Colonic mucosa (tissue), 4 donors: Measurements from ENCODE around the gene MITF. TPM values are rescaled to one million over a fixed set of nuclear protein-coding genes. Genes with fewer than 3 reads are reported as not detected.

ENCODE experiments used
- DNase-seq: peaks from one replicate; pipeline ENCODE4 v3.0.0-alpha.2; 2020
- H3K27ac ChIP-seq: fragments of 200-600 bp; one replicate; pipeline ENCODE4 v1.8.0; 2021
- H3K27me3 ChIP-seq: fragments of 200-600 bp; one replicate; pipeline ENCODE4 v1.8.0; 2021
- H3K36me3 ChIP-seq: fragments of 200-600 bp; one replicate; pipeline ENCODE4 v1.8.0; 2021
- H3K4me1 ChIP-seq: fragments of 200-600 bp; one replicate; pipeline ENCODE4 v1.8.0; 2021; ENCODE audit warnings: mild to moderate bottlenecking
- H3K4me3 ChIP-seq: fragments of 200-600 bp; one replicate; pipeline ENCODE4 v1.8.0; 2021
- H3K9ac ChIP-seq, 2 donors: one replicate each; pipeline ENCODE4 v1.7.0; 2013; ENCODE audit warnings: control low read depth in 2 of 2, low read depth in 2 of 2, low read length in 2 of 2
- H3K9me3 ChIP-seq: fragments of 200-600 bp; one replicate; pipeline ENCODE4 v1.8.0; 2021
- CTCF ChIP-seq: fragments of 200-600 bp; IDR thresholded peaks from one replicate; pipeline ENCODE4 v1.8.0; 2022; ENCODE audit warnings: antibody characterized with exemption, mild to moderate bottlenecking
- intact Hi-C: fragments of 100-400 bp; cut with DNase I; formaldehyde crosslinking; loops from one replicate; pipeline ENCODE4 v1.14.1; 2022
- total RNA-seq, 2 donors: library from RNA; stranded (reverse); fragmentation: NEBNext Ultra II Directional in 1 of 2; extraction: Animal tissue kit (Norgen Biotek cat#: 25700) in 1 of 2; gene quantifications; one replicate each; pipeline ENCODE4 v1.2.1, GENCODE V29; 2021
- donor health status: healthy.
- donor health status: DM: no; HTN: no; CAD: no.
- donor health status: DM: no; HTN: no; CAD: no.

MITF gene, protein sequence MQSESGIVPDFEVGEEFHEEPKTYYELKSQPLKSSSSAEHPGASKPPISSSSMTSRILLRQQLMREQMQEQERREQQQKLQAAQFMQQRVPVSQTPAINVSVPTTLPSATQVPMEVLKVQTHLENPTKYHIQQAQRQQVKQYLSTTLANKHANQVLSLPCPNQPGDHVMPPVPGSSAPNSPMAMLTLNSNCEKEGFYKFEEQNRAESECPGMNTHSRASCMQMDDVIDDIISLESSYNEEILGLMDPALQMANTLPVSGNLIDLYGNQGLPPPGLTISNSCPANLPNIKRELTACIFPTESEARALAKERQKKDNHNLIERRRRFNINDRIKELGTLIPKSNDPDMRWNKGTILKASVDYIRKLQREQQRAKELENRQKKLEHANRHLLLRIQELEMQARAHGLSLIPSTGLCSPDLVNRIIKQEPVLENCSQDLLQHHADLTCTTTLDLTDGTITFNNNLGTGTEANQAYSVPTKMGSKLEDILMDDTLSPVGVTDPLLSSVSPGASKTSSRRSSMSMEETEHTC
- total RNA-seq = 1 to 10 TPM; 2.9 to 5.8 TPM

DNA sequence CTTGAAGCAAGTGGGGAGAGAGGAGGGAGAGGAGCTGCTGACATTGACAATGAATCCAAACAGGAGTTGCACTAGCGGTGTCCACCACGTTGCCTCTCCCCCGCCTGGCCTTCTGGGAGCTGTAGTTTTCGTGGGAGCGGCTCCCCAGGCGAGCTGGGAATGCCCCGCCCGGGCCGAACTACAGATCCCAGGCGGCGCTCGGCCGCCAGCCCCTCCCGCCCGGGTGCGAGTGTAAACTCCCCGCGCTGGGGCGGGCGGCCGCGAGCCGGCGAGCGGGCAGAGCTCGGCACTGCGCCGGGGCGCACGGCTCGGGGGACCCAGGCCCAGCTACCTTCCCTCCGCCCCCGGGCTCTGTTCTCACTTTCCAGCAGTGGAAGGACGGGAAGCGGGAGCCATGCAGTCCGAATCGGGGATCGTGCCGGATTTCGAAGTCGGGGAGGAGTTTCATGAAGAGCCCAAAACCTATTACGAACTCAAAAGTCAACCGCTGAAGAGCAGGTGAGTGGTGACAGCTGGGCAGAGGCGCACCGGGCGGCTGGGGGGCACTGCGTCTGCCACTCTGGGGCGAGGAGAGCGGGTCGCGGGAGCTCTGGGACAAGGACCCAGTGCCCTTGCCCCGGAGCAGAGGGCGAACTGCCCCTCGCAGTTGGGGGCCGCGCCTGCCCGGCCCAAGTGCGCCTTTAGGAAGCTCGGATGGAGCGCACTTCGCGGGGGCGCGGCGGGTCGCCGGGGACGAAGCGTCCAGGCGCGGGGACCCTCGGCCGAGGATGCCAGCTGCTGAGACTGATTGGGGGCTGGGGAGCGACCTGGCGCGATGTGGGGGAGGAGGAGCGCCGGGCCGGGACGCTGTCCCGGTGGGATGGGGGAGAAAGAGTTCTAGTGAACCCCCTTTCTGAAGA lies at the start of gene MITF:
Gene MITF, plus strand, starts transcription at position 261 of the 899 bp plus-strand sequence. Its CDS starts 134 bp downstream, at position 395.
- H3K9ac ChIP-seq = peak within 1 kb of the TSS; percentile 71 to 85
- intact Hi-C loops = no loop called here
- peak within 1 kb of the TSS; percentile 78 for H3K4me3 ChIP-seq
- H3K9me3 ChIP-seq = no peaks in the 10 kb centered on the region
- DNase-seq = peak; percentile 95
- H3K4me1 ChIP-seq = no peaks in the 10 kb centered on the region
- H3K36me3 ChIP-seq = no peaks in the 10 kb centered on the region
- peak within 1 kb of the TSS; percentile 62 for H3K27ac ChIP-seq
- TF ChIP-seq CTCF = no peak
- no peaks in the 10 kb centered on the region for H3K27me3 ChIP-seq

GRCh38 chr3:69691860-69692259 lies 47.4 kb upstream of the MITF start:
- intact Hi-C loops = loop anchor here (5.0 to 10.0 kb wide), 3 partner anchors 100 to 255 kb away; no protein-coding TSS in a partner anchor
- H3K27ac ChIP-seq = no peak overlapping the region
- DNase-seq = no peak
- H3K9ac ChIP-seq = no peak overlapping the region
- no peaks in the 10 kb centered on the region for H3K4me1 ChIP-seq
- no peaks in the 10 kb centered on the region for H3K27me3 ChIP-seq
- TF ChIP-seq CTCF = no peak
- no peaks in the 10 kb centered on the region for H3K9me3 ChIP-seq
- no peak overlapping the region for H3K4me3 ChIP-seq
- H3K36me3 ChIP-seq = no peaks in the 10 kb centered on the region

GRCh38 chr3:69692761-69693160 lies 46.5 kb upstream of the MITF start:
- TF ChIP-seq CTCF = no peak
- H3K4me3 ChIP-seq = no peak overlapping the region
- intact Hi-C loops = loop anchor here (5.0 to 10.0 kb wide), 3 partner anchors 100 to 255 kb away; no protein-coding TSS in a partner anchor
- H3K36me3 ChIP-seq = no peaks in the 10 kb centered on the region
- no peaks in the 10 kb centered on the region for H3K9me3 ChIP-seq
- H3K27me3 ChIP-seq = no peaks in the 10 kb centered on the region
- no peak for DNase-seq
- no peak overlapping the region for H3K27ac ChIP-seq
- no peaks in the 10 kb centered on the region for H3K4me1 ChIP-seq
- no peak overlapping the region for H3K9ac ChIP-seq

- H3K4me1 ChIP-seq = no peaks in the 10 kb centered on the region
- H3K9me3 ChIP-seq = no peaks in the 10 kb centered on the region
- no peak for DNase-seq
- H3K27ac ChIP-seq = no peak overlapping the region
- H3K36me3 ChIP-seq = no peaks in the 10 kb centered on the region
- H3K9ac ChIP-seq = no peak overlapping the region
- H3K27me3 ChIP-seq = no peaks in the 10 kb centered on the region
- TF ChIP-seq CTCF = no peak
- intact Hi-C loops = loop anchor here (10.0 kb wide), 1 partner anchor 159 kb away; no protein-coding TSS in a partner anchor
- H3K4me3 ChIP-seq = no peak overlapping the region
Measured at GRCh38 chr3:69695443-69695842, 43.8 kb upstream of the MITF start.

DNA sequence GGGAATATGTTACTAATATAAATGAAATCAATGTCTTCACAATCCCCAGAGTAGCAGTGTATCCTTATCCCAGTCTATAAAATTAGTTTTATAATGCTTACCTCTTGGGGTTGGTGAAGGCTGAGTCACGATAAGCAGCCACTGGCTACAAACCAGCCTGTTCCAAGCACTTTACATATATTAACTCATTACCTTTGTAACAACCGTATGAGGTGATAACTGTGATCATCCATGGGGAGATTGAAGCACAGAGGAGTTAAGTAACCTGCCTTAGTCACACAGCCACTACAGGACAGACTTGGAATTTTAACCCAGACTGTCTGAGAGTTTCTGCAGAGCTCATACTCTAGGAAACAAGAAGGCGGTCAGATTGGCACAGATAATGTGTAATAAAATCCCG lies 43.3 kb upstream of the MITF start:
- Histone ChIP-seq H3K36me3 (no peaks in the 10 kb centered on the region), H3K27me3 (no peaks in the 10 kb centered on the region), H3K9ac (no peak overlapping the region), H3K27ac (no peak overlapping the region), H3K4me1 (no peaks in the 10 kb centered on the region), H3K9me3 (no peaks in the 10 kb centered on the region), H3K4me3 (no peak overlapping the region)
- intact Hi-C loops = loop anchor here (10.0 kb wide), 1 partner anchor 159 kb away; no protein-coding TSS in a partner anchor
- DNase-seq = no peak
- no peak for TF ChIP-seq CTCF
